WTC11 (cell line): ENCODE results near the gene KLK15. TPM values are rescaled to one million over a fixed set of nuclear protein-coding genes. Genes with fewer than 3 reads are reported as not detected.

Experiments used
- ATAC-seq: fragments of 200-7000 bp; cut with Tn5 transposase; 2 replicates; pipeline ENCODE4 v1.10.0; 2021; ENCODE audit warnings: mild to moderate bottlenecking, moderate library complexity
- CTCF ChIA-PET: fragments of 300-600 bp; sonication (Branson Sonifier 250); formaldehyde crosslinking; loops from one replicate; lab custom pipeline; 2021; ENCODE audit warnings: antibody characterized with exemption; lab: Charles Lee
- POLR2A ChIA-PET: fragments of 350-600 bp; sonication (Branson Sonifier 250); formaldehyde crosslinking; loops from one replicate; lab custom pipeline; 2021; ENCODE audit warnings: antibody characterized with exemption; lab: Charles Lee
- DNase-seq: peaks from one replicate; pipeline ENCODE4 v3.0.0; 2021; ENCODE audit warnings: low spot score
- H3K27ac Mint-ChIP-seq: 2 replicates; pipeline ENCODE4 v1.8.0; 2021; ENCODE audit warnings: mixed read lengths
- H3K27me3 Mint-ChIP-seq: 2 replicates; pipeline ENCODE4 v1.8.0; 2021; ENCODE audit warnings: low read depth, mild to moderate bottlenecking, moderate library complexity, mixed read lengths
- H3K36me3 Mint-ChIP-seq: 2 replicates; pipeline ENCODE4 v1.8.0; 2021; ENCODE audit warnings: mixed read lengths
- H3K4me1 Mint-ChIP-seq: 2 replicates; pipeline ENCODE4 v1.8.0; 2022; ENCODE audit warnings: mixed read lengths
- H3K4me3 Mint-ChIP-seq: 2 replicates; pipeline ENCODE4 v1.8.0; 2021; ENCODE audit warnings: mild to moderate bottlenecking, moderate library complexity, mixed read lengths
- H3K9me3 Mint-ChIP-seq: 2 replicates; pipeline ENCODE4 v1.8.0; 2021; ENCODE audit warnings: mixed read lengths
- AFF4 ChIP-seq: sonication (generic); formaldehyde crosslinking; IDR thresholded peaks from 2 replicates; pipeline ENCODE4 v1.8.1; 2023; ENCODE audit warnings: mild to moderate bottlenecking, missing genetic modification reagents, borderline replicate concordance
- ARID4B ChIP-seq: sonication (generic); formaldehyde crosslinking; IDR thresholded peaks from 2 replicates; pipeline ENCODE4 v1.8.0; 2023; ENCODE audit warnings: missing genetic modification reagents, mild to moderate bottlenecking, borderline replicate concordance
- ATF1 ChIP-seq: sonication (generic); formaldehyde crosslinking; IDR thresholded peaks from 2 replicates; pipeline ENCODE4 v1.8.1; 2023; ENCODE audit warnings: mild to moderate bottlenecking, moderate library complexity, missing genetic modification reagents
- E2F1 ChIP-seq: sonication (generic); formaldehyde crosslinking; IDR thresholded peaks from 2 replicates; pipeline ENCODE4 v1.8.0; 2022; ENCODE audit warnings: mild to moderate bottlenecking, missing genetic modification reagents
- EMX1 ChIP-seq: fragments of 250-450 bp; sonication (Bioruptor Pico); IDR thresholded peaks from 2 replicates; pipeline ENCODE4 v1.8.0; 2021; ENCODE audit warnings: mild to moderate bottlenecking
- FOXP1 ChIP-seq: sonication (generic); formaldehyde crosslinking; IDR thresholded peaks from 2 replicates; pipeline ENCODE4 v1.8.0; 2022; ENCODE audit warnings: missing genetic modification reagents, mild to moderate bottlenecking, moderate library complexity, borderline replicate concordance
- GRHL2 ChIP-seq: fragments of 250-450 bp; sonication (Bioruptor Pico); IDR thresholded peaks from 2 replicates; pipeline ENCODE4 v1.8.0; 2022; ENCODE audit warnings: mild to moderate bottlenecking, moderate library complexity; ENCODE audit not compliant: insufficient replicate concordance, severe bottlenecking
- IRF2 ChIP-seq: sonication (generic); formaldehyde crosslinking; IDR thresholded peaks from 2 replicates; pipeline ENCODE4 v1.8.0; 2022; ENCODE audit warnings: low read depth, missing genetic modification reagents, borderline replicate concordance
- JAZF1 ChIP-seq: fragments of 250-450 bp; sonication (Bioruptor Pico); IDR thresholded peaks from 2 replicates; pipeline ENCODE4 v1.9.0; 2021; ENCODE audit warnings: moderate library complexity, mild to moderate bottlenecking, inconsistent platforms
- KAT7 ChIP-seq: sonication (generic); formaldehyde crosslinking; IDR thresholded peaks from 2 replicates; pipeline ENCODE4 v1.8.1; 2023; ENCODE audit warnings: missing genetic modification reagents, mild to moderate bottlenecking, borderline replicate concordance
- MAX ChIP-seq: sonication (generic); formaldehyde crosslinking; IDR thresholded peaks from 2 replicates; pipeline ENCODE4 v1.8.0; 2022; ENCODE audit warnings: mild to moderate bottlenecking, missing genetic modification reagents
- MXD4 ChIP-seq: fragments of 250-450 bp; sonication (Bioruptor Pico); IDR thresholded peaks from 2 replicates; pipeline ENCODE4 v1.8.0; 2021; ENCODE audit warnings: mild to moderate bottlenecking, moderate library complexity, borderline replicate concordance
- NR3C1 ChIP-seq: sonication (generic); formaldehyde crosslinking; conservative IDR thresholded peaks from 2 replicates; pipeline ENCODE4 v1.8.1; 2023; ENCODE audit warnings: low read depth, mild to moderate bottlenecking, missing genetic modification reagents
- PRDM15 ChIP-seq: sonication (generic); formaldehyde crosslinking; IDR thresholded peaks from 2 replicates; pipeline ENCODE4 v1.8.0; 2022; ENCODE audit warnings: missing genetic modification reagents
- SP1 ChIP-seq: sonication (generic); formaldehyde crosslinking; conservative IDR thresholded peaks from 2 replicates; pipeline ENCODE4 v1.8.1; 2022; ENCODE audit warnings: missing genetic modification reagents
- ZNF281 ChIP-seq: sonication (generic); formaldehyde crosslinking; IDR thresholded peaks from 2 replicates; pipeline ENCODE4 v1.8.0; 2023; ENCODE audit warnings: mild to moderate bottlenecking, missing genetic modification reagents
- ZNF317 ChIP-seq: sonication (generic); formaldehyde crosslinking; IDR thresholded peaks from 2 replicates; pipeline ENCODE4 v1.8.1; 2023; ENCODE audit warnings: low read depth, mild to moderate bottlenecking, moderate library complexity, missing genetic modification reagents, borderline replicate concordance
- total RNA-seq: library from RNA; stranded (reverse); gene quantifications from 3 replicates; pipeline ENCODE4 v1.2.3, GENCODE V29; 2021

KLK15 gene
- total RNA-seq, 1 experiment from 2014 or later: not detected

GRCh38 chr19:50808856-50809255, 24.5 kb downstream of the KLK15 start (continued):
- TF ChIP-seq GRHL2 (CRISPR knock-in tag): no peak
- no peak for TF ChIP-seq ZNF317 (CRISPR knock-in tag)
- TF ChIP-seq SP1 (CRISPR knock-in tag): no peak
- no peak for TF ChIP-seq E2F1 (CRISPR knock-in tag)
- no peak for TF ChIP-seq MAX (CRISPR knock-in tag)
- no peak for TF ChIP-seq NR3C1
- TF ChIP-seq JAZF1 (CRISPR knock-in tag): no peak
- no peak for TF ChIP-seq IRF2 (CRISPR knock-in tag)
- TF ChIP-seq, all 79 proteins: peak for 0

GRCh38 chr19:50804420-50805272, 28.7 kb downstream of the KLK15 start:
- peak; percentile 98 for DNase-seq
- H3K4me3 Mint-ChIP-seq: peak overlapping the region; percentile 96
- POLR2A ChIA-PET: interaction anchor here (0.6 to 1.3 kb wide), 8 partner anchors 9 to 105 kb away, joined by 3 to 6 read pairs (median 4); no protein-coding TSS in a partner anchor
- peak; percentile 96 for ATAC-seq
- H3K9me3 Mint-ChIP-seq: no peaks in the 10 kb centered on the region
- H3K36me3 Mint-ChIP-seq: peaks cover 44% of the 10 kb centered on the region
- H3K27me3 Mint-ChIP-seq: peaks cover 28% of the 10 kb centered on the region
- peaks cover 25% of the 10 kb centered on the region for H3K4me1 Mint-ChIP-seq
- CTCF ChIA-PET: interaction anchor here (0.6 to 2.6 kb wide), 12 partner anchors 9 to 344 kb away, joined by 3 to 13 read pairs (median 3); no protein-coding TSS in a partner anchor
- H3K27ac Mint-ChIP-seq: peak overlapping the region; percentile 100
- TF ChIP-seq PRDM15 (CRISPR knock-in tag) (no peak), ZNF281 (0 out of 2 replicates have a peak, but pooled peaks have one; percentile 59), AFF4 (CRISPR knock-in tag) (no peak), EMX1 (CRISPR knock-in tag) (no peak), JAZF1 (CRISPR knock-in tag) (no peak), ATF1 (no peak), ARID4B (CRISPR knock-in tag) (peak; percentile 84; the same call in 1 of the 2 replicates), KAT7 (CRISPR knock-in tag) (0 out of 2 replicates have a peak, but pooled peaks have one; percentile 71), MXD4 (CRISPR knock-in tag) (no peak), FOXP1 (CRISPR knock-in tag) (peak; percentile 87)
